Nephron progenitor cell (in vitro differentiated cells): Measurements from ENCODE around the gene XRCC5.

ENCODE experiments used
- DNase-seq: peaks from one replicate; pipeline ENCODE4 v3.0.0; 2021
- H3K27ac Mint-ChIP-seq: 2 replicates; pipeline ENCODE4 v1.8.0; 2021; ENCODE audit warnings: mild to moderate bottlenecking, moderate library complexity, mixed read lengths
- H3K27me3 Mint-ChIP-seq: 2 replicates; pipeline ENCODE4 v1.8.0; 2021; ENCODE audit warnings: mild to moderate bottlenecking, low read depth, mixed read lengths; ENCODE audit not compliant: poor library complexity
- H3K36me3 Mint-ChIP-seq: 2 replicates; pipeline ENCODE4 v1.8.0; 2021; ENCODE audit warnings: low read depth, mixed read lengths
- H3K4me1 Mint-ChIP-seq: 2 replicates; pipeline ENCODE4 v1.8.0; 2021; ENCODE audit warnings: mixed read lengths
- H3K4me3 Mint-ChIP-seq: 2 replicates; pipeline ENCODE4 v1.8.0; 2021; ENCODE audit warnings: mild to moderate bottlenecking, moderate library complexity, mixed read lengths
- H3K9me3 Mint-ChIP-seq: 2 replicates; pipeline ENCODE4 v1.8.0; 2021; ENCODE audit warnings: mild to moderate bottlenecking, moderate library complexity, mixed read lengths
- TF ChIP-seq, protein P1 (sequence below): fragments of 200-600 bp; sonication (generic); IDR thresholded peaks from 2 replicates; pipeline ENCODE4 v1.5.0; 2021; ENCODE audit warnings: antibody characterized with exemption

The XRCC5 gene

GRCh38 chr2:216242365-216242764 is 133.2 kb downstream of the XRCC5 start:
- no peaks in the 10 kb centered on the region for H3K36me3 Mint-ChIP-seq
- H3K4me3 Mint-ChIP-seq = no peak overlapping the region
- no peak for DNase-seq
- peaks cover 5% of the 10 kb centered on the region for H3K9me3 Mint-ChIP-seq
- peaks cover 31% of the 10 kb centered on the region for H3K4me1 Mint-ChIP-seq
- H3K27ac Mint-ChIP-seq = no peak overlapping the region
- TF ChIP-seq, protein P1, sequence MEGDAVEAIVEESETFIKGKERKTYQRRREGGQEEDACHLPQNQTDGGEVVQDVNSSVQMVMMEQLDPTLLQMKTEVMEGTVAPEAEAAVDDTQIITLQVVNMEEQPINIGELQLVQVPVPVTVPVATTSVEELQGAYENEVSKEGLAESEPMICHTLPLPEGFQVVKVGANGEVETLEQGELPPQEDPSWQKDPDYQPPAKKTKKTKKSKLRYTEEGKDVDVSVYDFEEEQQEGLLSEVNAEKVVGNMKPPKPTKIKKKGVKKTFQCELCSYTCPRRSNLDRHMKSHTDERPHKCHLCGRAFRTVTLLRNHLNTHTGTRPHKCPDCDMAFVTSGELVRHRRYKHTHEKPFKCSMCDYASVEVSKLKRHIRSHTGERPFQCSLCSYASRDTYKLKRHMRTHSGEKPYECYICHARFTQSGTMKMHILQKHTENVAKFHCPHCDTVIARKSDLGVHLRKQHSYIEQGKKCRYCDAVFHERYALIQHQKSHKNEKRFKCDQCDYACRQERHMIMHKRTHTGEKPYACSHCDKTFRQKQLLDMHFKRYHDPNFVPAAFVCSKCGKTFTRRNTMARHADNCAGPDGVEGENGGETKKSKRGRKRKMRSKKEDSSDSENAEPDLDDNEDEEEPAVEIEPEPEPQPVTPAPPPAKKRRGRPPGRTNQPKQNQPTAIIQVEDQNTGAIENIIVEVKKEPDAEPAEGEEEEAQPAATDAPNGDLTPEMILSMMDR = no peak
- peaks cover 11% of the 10 kb centered on the region for H3K27me3 Mint-ChIP-seq

DNA sequence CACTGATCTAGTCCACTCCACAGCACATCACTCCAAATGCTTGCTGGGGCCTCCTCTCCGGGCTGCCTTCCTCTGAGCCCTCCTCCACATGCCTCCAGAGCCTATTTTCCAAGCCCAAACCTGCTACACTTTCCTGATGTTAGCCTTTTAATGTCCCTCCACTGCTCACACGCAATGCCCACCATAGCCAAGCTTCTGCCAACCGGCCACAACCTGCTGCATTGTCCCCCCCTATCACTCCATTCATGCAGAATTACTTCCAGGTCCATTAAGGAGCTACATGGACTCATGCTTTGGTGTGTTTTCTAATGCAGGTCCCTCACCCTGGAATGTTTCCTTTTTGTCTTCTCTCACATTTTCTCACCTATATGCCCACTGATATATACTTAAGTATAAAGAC is 133.9 kb downstream of the XRCC5 start:
- Mint-ChIP-seq H3K9me3 (peaks cover 5% of the 10 kb centered on the region), H3K4me3 (no peak overlapping the region), H3K27me3 (peaks cover 11% of the 10 kb centered on the region), H3K4me1 (peaks cover 31% of the 10 kb centered on the region), H3K27ac (no peak overlapping the region), H3K36me3 (no peaks in the 10 kb centered on the region)
- no peak for DNase-seq
- TF ChIP-seq, protein P1 = no peak

- H3K27me3 Mint-ChIP-seq = peaks cover 9% of the 10 kb centered on the region
- no peak overlapping the region for H3K4me3 Mint-ChIP-seq
- H3K9me3 Mint-ChIP-seq = peaks cover 6% of the 10 kb centered on the region
- no peaks in the 10 kb centered on the region for H3K36me3 Mint-ChIP-seq
- H3K4me1 Mint-ChIP-seq = peaks cover 31% of the 10 kb centered on the region
- TF ChIP-seq, protein P1 = no peak
- no peak overlapping the region for H3K27ac Mint-ChIP-seq
- no peak for DNase-seq
These were observed 136.3 kb downstream of the XRCC5 start for GRCh38 chr2:216245391-216245975.

GRCh38 chr2:216246766-216247165 is 137.6 kb downstream of the XRCC5 start:
- Mint-ChIP-seq H3K4me3 (no peak overlapping the region), H3K9me3 (peaks cover 6% of the 10 kb centered on the region), H3K4me1 (peaks cover 19% of the 10 kb centered on the region), H3K27me3 (peaks cover 7% of the 10 kb centered on the region), H3K27ac (no peak overlapping the region), H3K36me3 (no peaks in the 10 kb centered on the region)
- TF ChIP-seq, protein P1 = no peak
- no peak for DNase-seq
